ENCODE data around the gene STAT4.

The STAT4 gene

GRCh38 chr2:191114403-191114886 lies 36.3 kb downstream of the STAT4 start:
- H3K9ac ChIP-seq (ENCODE audit: low read length) = no peak overlapping the region
- no peak overlapping the region for H3K4me2 ChIP-seq (ENCODE audit: low read depth, low read length, poor library complexity, severe bottlenecking)
- no peak overlapping the region for H3K4me3 ChIP-seq (ENCODE audit: insufficient read depth, low read length, poor library complexity, severe bottlenecking)
- H3K36me3 ChIP-seq (ENCODE audit: low read length) = no peaks in the 10 kb centered on the region
- no peak overlapping the region for H3K27ac ChIP-seq (ENCODE audit: low read depth, low read length)
- no peaks in the 10 kb centered on the region for H3K79me2 ChIP-seq (ENCODE audit: insufficient read depth, low read length)
- no peaks in the 10 kb centered on the region for H3K27me3 ChIP-seq (ENCODE audit: low read length)
- H4K20me1 ChIP-seq (ENCODE audit: low read depth, low read length) = no peaks in the 10 kb centered on the region
- no peaks in the 10 kb centered on the region for H3F3A ChIP-seq (ENCODE audit: insufficient read depth)
- H2AFZ ChIP-seq (ENCODE audit: low read depth, low read length, severe bottlenecking) = no peak overlapping the region
- TF ChIP-seq EZH2phosphoT487 (conservative IDR thresholded peaks at IDR 0.05; ENCODE audit: low read length) (no peak), CTCF (IDR thresholded peaks at IDR 0.05; ENCODE audit: insufficient read depth, low read length, poor library complexity, severe bottlenecking) (no peak)
- H3K9me2 ChIP-seq (replicated peaks; ENCODE audit: insufficient read depth, low read length) = no peaks in the 10 kb centered on the region
- H3K9me3 ChIP-seq (ENCODE audit: insufficient read depth, low read length) = no peaks in the 10 kb centered on the region

- Histone ChIP-seq H3K27me3 (ENCODE audit: low read length) (no peaks in the 10 kb centered on the region), H3K4me3 (ENCODE audit: insufficient read depth, low read length, poor library complexity, severe bottlenecking) (no peak overlapping the region), H3F3A (ENCODE audit: insufficient read depth) (no peaks in the 10 kb centered on the region), H4K20me1 (ENCODE audit: low read depth, low read length) (no peaks in the 10 kb centered on the region), H3K27ac (ENCODE audit: low read depth, low read length) (no peak overlapping the region), H3K9me3 (ENCODE audit: insufficient read depth, low read length) (no peaks in the 10 kb centered on the region), H3K9ac (ENCODE audit: low read length) (no peak overlapping the region), H3K9me2 (replicated peaks; ENCODE audit: insufficient read depth, low read length) (no peaks in the 10 kb centered on the region), H2AFZ (ENCODE audit: low read depth, low read length, severe bottlenecking) (no peak overlapping the region), H3K79me2 (ENCODE audit: insufficient read depth, low read length) (no peaks in the 10 kb centered on the region), H3K36me3 (ENCODE audit: low read length) (no peaks in the 10 kb centered on the region), H3K4me2 (ENCODE audit: low read depth, low read length, poor library complexity, severe bottlenecking) (no peak overlapping the region)
- TF ChIP-seq CTCF (IDR thresholded peaks at IDR 0.05; ENCODE audit: insufficient read depth, low read length, poor library complexity, severe bottlenecking) = no peak
- no peak for TF ChIP-seq EZH2phosphoT487 (conservative IDR thresholded peaks at IDR 0.05; ENCODE audit: low read length)
These were observed 37.0 kb downstream of the STAT4 start for GRCh38 chr2:191113761-191114160.

GRCh38 chr2:191112448-191112901 lies 38.3 kb downstream of the STAT4 start:
- no peak overlapping the region for H3K4me3 ChIP-seq (ENCODE audit: insufficient read depth, low read length, poor library complexity, severe bottlenecking)
- no peak overlapping the region for H3K9ac ChIP-seq (ENCODE audit: low read length)
- no peaks in the 10 kb centered on the region for H3K79me2 ChIP-seq (ENCODE audit: insufficient read depth, low read length)
- TF ChIP-seq EZH2phosphoT487 (conservative IDR thresholded peaks at IDR 0.05; ENCODE audit: low read length) (no peak), CTCF (IDR thresholded peaks at IDR 0.05; ENCODE audit: insufficient read depth, low read length, poor library complexity, severe bottlenecking) (no peak)
- H3F3A ChIP-seq (ENCODE audit: insufficient read depth) = no peaks in the 10 kb centered on the region
- no peaks in the 10 kb centered on the region for H3K36me3 ChIP-seq (ENCODE audit: low read length)
- H3K9me2 ChIP-seq (replicated peaks; ENCODE audit: insufficient read depth, low read length) = no peaks in the 10 kb centered on the region
- H2AFZ ChIP-seq (ENCODE audit: low read depth, low read length, severe bottlenecking) = no peak overlapping the region
- no peak overlapping the region for H3K27ac ChIP-seq (ENCODE audit: low read depth, low read length)
- no peaks in the 10 kb centered on the region for H3K9me3 ChIP-seq (ENCODE audit: insufficient read depth, low read length)
- H3K27me3 ChIP-seq (ENCODE audit: low read length) = no peaks in the 10 kb centered on the region
- H3K4me2 ChIP-seq (ENCODE audit: low read depth, low read length, poor library complexity, severe bottlenecking) = no peak overlapping the region
- H4K20me1 ChIP-seq (ENCODE audit: low read depth, low read length) = no peaks in the 10 kb centered on the region
